Suprapubic skin (tissue), 4 donors: ENCODE measurements around the gene PRTFDC1.

ENCODE experiments used
- EP300 ChIP-seq: sonication (generic); formaldehyde crosslinking; IDR thresholded peaks from one replicate; pipeline ENCODE4 v1.6.1; 2017; ENCODE audit warnings: antibody characterized with exemption
- POLR2A ChIP-seq, 2 donors: fragments of 450-650 bp; IDR thresholded peaks; one replicate each; pipeline ENCODE4 v1.6.1; 2017; ENCODE audit warnings: antibody characterized with exemption in 2 of 2, mild to moderate bottlenecking in 2 of 2, moderate library complexity in 2 of 2
- POLR2AphosphoS5 ChIP-seq, 3 donors: sonication (generic); formaldehyde crosslinking; IDR thresholded peaks; one replicate each; pipeline ENCODE4 v1.6.1; 2017; ENCODE audit warnings: antibody characterized with exemption in 3 of 3
- TF ChIP-seq, protein P1 (sequence below), 2 donors: fragments of 200-600 bp in 1 of 2; fragments of 450-650 bp in 1 of 2; sonication (generic) in 1 of 2; IDR thresholded peaks; one replicate each; pipeline ENCODE4 v1.5.1; 2016 to 2019; ENCODE audit warnings: antibody characterized with exemption in 2 of 2, mild to moderate bottlenecking in 1 of 2, moderate library complexity in 1 of 2

DNA sequence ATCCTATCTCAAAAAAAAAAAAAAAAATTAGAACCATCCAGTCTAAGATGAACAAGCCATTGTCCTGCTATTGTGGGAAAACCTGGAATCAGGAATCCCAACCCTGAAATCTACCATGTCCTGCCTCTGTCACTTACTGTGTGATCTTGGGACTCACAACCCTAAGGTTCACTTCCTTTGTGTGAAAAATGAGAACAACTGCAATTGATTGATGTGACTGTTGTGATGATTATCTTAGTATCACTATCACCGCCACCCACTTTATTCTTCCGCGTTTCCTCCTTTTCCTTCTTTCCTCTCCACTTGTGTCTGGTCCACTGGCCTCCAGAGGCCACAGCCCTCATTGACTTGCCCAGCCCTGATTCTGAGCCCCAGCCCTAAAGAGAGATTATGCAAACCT is 12.6 kb upstream of the PRTFDC1 start:
- TF ChIP-seq EP300: no peak
- TF ChIP-seq, protein P1, sequence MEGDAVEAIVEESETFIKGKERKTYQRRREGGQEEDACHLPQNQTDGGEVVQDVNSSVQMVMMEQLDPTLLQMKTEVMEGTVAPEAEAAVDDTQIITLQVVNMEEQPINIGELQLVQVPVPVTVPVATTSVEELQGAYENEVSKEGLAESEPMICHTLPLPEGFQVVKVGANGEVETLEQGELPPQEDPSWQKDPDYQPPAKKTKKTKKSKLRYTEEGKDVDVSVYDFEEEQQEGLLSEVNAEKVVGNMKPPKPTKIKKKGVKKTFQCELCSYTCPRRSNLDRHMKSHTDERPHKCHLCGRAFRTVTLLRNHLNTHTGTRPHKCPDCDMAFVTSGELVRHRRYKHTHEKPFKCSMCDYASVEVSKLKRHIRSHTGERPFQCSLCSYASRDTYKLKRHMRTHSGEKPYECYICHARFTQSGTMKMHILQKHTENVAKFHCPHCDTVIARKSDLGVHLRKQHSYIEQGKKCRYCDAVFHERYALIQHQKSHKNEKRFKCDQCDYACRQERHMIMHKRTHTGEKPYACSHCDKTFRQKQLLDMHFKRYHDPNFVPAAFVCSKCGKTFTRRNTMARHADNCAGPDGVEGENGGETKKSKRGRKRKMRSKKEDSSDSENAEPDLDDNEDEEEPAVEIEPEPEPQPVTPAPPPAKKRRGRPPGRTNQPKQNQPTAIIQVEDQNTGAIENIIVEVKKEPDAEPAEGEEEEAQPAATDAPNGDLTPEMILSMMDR (IDR thresholded peaks at IDR 0.05): no peak
- TF ChIP-seq POLR2A (IDR thresholded peaks at IDR 0.05): no peak
- TF ChIP-seq POLR2AphosphoS5 (IDR thresholded peaks at IDR 0.05): no peak
